ENCODE measurements around the gene PELI2.
"Not testable (repeated sequence)": the region's sequence is repeated elsewhere in the genome, so short reads cannot be mapped to it uniquely, and the experiment has no call there.

PELI2 gene

DNA sequence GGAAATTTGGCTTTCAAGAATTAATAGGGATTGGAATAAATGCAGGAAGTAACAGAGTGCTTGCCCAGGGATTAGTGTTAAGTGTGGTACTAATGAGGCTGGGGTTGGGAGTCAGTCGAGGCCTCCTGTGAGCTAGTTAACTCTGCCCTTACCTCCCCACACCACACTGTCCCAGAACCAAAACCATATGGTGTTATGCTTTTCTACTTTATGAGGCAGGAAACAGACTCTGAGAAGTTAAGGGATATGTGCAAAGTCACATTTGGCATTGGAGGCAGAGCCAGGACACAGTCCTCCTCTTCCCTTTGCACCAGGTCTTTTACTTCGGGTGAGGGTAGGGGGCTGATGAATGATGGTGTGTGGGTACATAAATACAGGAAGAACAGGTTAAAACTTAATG, 41.9 kb downstream of the PELI2 start:
- H3K27ac ChIP-seq: no peak overlapping the region
- TF ChIP-seq, protein P1, sequence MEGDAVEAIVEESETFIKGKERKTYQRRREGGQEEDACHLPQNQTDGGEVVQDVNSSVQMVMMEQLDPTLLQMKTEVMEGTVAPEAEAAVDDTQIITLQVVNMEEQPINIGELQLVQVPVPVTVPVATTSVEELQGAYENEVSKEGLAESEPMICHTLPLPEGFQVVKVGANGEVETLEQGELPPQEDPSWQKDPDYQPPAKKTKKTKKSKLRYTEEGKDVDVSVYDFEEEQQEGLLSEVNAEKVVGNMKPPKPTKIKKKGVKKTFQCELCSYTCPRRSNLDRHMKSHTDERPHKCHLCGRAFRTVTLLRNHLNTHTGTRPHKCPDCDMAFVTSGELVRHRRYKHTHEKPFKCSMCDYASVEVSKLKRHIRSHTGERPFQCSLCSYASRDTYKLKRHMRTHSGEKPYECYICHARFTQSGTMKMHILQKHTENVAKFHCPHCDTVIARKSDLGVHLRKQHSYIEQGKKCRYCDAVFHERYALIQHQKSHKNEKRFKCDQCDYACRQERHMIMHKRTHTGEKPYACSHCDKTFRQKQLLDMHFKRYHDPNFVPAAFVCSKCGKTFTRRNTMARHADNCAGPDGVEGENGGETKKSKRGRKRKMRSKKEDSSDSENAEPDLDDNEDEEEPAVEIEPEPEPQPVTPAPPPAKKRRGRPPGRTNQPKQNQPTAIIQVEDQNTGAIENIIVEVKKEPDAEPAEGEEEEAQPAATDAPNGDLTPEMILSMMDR (IDR thresholded peaks at IDR 0.05): no peak
- TF ChIP-seq ZFX (IDR thresholded peaks at IDR 0.05; ENCODE audit: borderline replicate concordance): no peak

DNA sequence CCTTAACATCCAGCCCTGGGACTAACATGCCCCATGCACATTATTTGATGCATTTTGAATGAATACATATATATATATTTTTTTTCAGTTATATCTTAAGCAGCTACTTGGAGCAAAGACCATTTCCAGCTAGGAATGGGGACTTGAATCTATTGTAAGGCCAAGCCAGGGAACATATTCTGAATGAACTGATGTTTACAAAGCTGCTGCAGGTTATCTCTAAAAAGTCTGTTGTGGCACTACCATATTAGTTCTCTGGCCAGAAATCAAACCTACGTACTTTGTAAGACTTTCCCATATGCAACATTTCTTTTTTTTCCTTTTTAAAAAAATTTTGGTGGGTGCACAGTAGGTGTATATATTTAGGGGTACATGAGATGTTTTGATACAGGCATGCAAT, 43.4 kb downstream of the PELI2 start:
- TF ChIP-seq, protein P1 (IDR thresholded peaks at IDR 0.05): no peak
- no peak for TF ChIP-seq ZFX (IDR thresholded peaks at IDR 0.05; ENCODE audit: borderline replicate concordance)
- no peak overlapping the region for H3K27ac ChIP-seq

DNA sequence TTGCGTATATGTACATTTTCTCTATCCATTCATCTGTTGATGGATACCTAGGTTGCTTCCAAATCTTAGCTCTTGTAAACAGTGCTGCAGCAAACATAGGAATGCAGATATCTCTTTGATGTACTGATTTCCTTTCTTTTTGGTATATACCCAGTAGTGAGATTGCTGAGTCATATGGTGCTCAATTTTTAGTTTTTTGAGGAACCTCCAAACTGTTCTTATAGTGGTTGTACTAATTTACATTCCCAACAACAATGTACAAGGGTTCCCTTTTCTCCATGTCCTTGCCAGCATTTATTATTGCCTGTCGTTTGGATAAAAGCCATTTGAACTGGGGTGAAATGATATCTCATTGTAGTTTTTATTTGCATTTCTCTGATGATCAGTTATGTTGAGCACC, 44.3 kb downstream of the PELI2 start:
- H3K27ac ChIP-seq: no peak overlapping the region
- TF ChIP-seq, protein P1 (IDR thresholded peaks at IDR 0.05): no peak
- TF ChIP-seq ZFX (IDR thresholded peaks at IDR 0.05; ENCODE audit: borderline replicate concordance): no peak

DNA sequence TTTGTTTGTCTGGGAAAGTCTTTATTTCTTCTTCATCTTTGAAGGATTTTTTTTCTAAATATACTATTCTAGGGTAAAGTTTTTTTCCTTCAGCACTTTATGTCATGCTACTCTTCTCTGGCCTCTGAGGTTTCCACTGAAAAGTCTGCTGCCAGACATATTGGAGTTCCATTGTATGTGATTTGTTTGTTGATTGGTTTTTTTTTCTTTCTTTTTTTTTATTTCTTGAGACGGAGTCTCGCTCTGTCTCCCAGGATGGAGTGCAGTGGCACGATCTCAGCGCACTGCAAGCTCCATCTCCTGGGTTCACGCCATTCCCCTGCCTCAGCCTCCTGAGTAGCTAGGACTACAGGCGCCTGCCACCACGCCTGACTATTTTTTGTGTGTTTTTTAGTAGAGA, 48.4 kb downstream of the PELI2 start:
- H3K27ac ChIP-seq: not testable (repeated sequence)

DNA sequence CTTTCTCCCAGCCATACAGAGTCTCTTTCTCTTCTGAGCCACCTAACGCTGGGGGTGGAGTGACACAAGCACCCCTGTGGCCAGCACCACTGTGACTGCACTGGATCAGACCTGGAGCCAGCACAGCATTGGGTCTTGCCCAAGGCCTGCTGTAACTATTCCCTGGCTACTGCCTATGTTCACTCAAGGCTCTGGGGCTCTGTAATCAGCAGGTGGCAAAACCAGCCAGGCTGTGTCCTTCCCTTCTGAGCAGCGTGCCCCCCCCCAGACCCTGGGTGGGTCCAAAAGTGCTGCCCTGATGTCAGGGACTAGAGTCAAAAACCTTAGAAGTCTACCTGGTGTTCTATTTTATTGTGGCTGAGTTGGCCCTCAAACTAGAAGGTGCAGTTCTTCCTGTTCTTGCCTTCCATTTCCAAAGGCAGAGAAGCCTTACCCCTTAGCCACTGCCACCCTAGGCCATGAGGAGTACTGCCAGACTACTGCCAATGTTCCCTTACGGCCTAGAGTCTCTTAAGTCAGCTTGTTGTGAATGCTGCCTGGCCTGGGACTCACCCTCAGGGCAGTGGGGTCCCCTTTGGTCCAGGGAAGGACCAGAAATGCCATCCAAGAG, 49.9 kb downstream of the PELI2 start:
- TF ChIP-seq, protein P1 (IDR thresholded peaks at IDR 0.05): no peak
- no peak for TF ChIP-seq ZFX (IDR thresholded peaks at IDR 0.05; ENCODE audit: borderline replicate concordance)
- no peak overlapping the region for H3K27ac ChIP-seq

DNA sequence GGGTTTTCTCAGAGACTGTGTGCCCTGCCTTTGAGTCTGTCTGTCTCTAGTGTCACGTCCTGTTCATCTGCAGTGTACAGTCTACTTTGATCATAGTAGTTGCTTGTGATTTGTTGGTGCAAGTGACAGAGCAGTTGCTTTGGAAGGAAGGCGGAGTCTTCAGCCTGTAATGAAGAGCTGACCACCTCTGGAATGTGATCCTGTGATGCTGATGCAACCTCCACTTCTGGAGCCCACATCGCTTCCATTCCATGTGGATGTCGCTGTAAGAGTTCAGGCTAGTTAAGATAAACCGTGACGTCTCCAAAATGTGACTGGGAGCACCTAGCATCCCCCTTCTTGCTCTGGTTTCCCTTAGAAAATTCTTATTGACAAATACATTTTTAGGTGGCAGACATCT, 51.8 kb downstream of the PELI2 start:
- TF ChIP-seq, protein P1 (IDR thresholded peaks at IDR 0.05): no peak
- no peak for TF ChIP-seq ZFX (IDR thresholded peaks at IDR 0.05; ENCODE audit: borderline replicate concordance)
- H3K27ac ChIP-seq: no peak overlapping the region

DNA sequence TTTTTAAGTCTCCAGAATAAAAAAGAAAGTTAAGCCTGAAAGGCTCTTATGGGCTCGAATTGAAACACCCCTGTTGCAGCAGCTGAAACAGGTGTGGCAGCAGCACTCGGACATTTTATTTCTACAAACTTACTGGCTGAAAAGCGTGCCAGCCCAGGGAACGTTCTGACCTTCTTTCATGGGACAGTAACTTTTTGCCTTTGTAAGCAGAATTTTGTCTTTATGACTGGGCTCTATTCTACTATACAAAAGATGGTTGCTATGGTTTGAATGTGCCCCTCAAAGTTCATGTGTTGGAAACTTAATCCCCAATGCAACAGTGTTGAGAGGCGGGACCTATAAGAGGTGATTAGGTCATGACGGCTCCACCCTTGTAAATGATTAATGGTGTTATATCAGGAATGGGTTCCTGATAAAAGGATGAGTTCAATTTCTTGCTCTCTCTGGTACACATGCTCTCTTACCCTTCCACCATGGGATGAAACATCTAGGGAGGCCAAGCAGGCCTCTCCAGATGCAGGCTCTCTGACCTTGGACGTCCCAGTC, 52.7 kb downstream of the PELI2 start:
- no peak overlapping the region for H3K27ac ChIP-seq
- TF ChIP-seq, protein P1 (IDR thresholded peaks at IDR 0.05): no peak
- no peak for TF ChIP-seq ZFX (IDR thresholded peaks at IDR 0.05; ENCODE audit: borderline replicate concordance)

DNA sequence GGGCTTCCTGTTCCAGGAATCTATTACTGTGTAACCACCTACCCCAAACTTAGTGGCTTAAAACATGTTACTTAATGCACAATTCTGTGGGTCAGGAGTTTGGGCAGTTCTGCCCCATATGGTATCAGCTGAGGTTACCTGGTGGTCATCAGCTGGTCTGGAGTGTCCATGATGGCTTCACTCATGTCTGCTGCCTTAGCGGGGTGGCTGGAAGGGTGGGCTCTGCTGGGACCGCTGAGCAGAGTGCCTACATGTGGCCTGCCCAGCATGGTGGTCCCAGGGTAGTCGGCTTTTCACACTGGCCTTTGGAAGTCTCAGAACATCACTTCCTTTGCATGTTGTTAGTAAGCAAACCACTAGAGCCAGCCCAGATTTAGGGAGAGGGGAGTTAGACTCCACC, 53.9 kb downstream of the PELI2 start:
- TF ChIP-seq ZFX (IDR thresholded peaks at IDR 0.05; ENCODE audit: borderline replicate concordance): no peak
- TF ChIP-seq, protein P1 (IDR thresholded peaks at IDR 0.05): no peak
- H3K27ac ChIP-seq: no peak overlapping the region

Measured in 22Rv1 (cell line).